ENCODE results near the gene AMMECR1L. TPM values are rescaled to one million over a fixed set of nuclear protein-coding genes. Genes with fewer than 3 reads are reported as not detected.

Gene AMMECR1L
- total RNA-seq = 14.3 TPM

DNA sequence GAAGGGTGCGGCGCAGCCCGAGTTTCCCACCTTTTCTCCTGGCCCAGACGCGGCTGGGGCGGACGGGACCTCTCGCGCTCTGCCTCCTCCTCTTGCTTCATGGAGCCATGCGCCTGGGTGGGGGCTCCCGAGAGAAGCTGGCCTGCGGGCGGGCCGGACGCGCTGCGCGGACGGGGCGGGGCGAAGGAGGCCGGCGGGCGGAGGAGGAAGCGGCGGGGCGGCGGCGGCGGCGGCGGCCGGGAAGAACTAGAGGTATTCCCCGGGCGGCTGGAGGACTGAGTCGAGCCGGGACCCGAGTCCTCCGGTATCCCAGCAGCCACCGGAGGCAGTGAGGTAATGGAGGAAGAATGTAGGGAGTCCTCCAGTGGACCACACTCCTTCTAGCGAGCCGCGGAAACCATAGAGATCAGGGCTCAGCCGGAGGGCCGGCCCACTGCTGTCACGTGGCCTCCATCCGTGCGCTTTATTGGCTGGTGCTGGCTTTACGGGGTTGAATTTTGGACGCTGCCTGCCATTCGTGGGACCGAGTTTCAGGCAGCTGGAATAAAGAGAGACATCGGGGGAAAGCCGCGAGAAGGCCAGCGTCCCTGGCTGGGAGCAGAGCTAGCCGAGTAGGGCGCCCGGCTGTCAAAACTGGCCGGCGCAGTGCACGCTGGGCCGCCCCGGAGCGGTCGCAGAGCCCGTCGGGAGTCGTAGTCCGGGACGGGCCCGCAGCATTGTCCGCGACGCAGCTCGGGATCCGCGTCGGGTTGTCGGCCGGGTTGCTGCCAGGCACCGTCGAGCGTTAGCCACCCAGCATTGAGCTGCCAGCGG, at the start of gene AMMECR1L:
Gene AMMECR1L (minus strand): TSS at position 177 of the 813 bp plus-strand sequence. CDS start 11,722 bp downstream, outside the sequence.

Small RNA genes lying within 50 kb of the gene (small RNA-seq; reads per million reads assigned to genes)
- not detected for gene AC012306.1
- gene RF00017 = not detected
- gene RF00019 = not detected
- gene RNU6-395P = not detected

Other genes with a start within 250 kb of the AMMECR1L start
- 28.6 TPM for gene GPR17, start 239.8 kb downstream of the AMMECR1L start, total RNA-seq
- gene LIMS2, start 210.4 kb downstream of the AMMECR1L start, total RNA-seq = 4.4 TPM
- 7.6 TPM for gene SFT2D3, start 184.5 kb downstream of the AMMECR1L start, total RNA-seq
- gene WDR33, start 74.8 kb downstream of the AMMECR1L start, total RNA-seq = 84.2 TPM
- gene POLR2D, start 27.8 kb downstream of the AMMECR1L start, total RNA-seq = 43.6 TPM
- gene SAP130, start 142.1 kb upstream of the AMMECR1L start, total RNA-seq = 8.8 TPM
- gene UGGT1, start 205.2 kb upstream of the AMMECR1L start, total RNA-seq = 46.8 TPM